ENCODE measurements around the gene SARDH.

The SARDH gene

DNA sequence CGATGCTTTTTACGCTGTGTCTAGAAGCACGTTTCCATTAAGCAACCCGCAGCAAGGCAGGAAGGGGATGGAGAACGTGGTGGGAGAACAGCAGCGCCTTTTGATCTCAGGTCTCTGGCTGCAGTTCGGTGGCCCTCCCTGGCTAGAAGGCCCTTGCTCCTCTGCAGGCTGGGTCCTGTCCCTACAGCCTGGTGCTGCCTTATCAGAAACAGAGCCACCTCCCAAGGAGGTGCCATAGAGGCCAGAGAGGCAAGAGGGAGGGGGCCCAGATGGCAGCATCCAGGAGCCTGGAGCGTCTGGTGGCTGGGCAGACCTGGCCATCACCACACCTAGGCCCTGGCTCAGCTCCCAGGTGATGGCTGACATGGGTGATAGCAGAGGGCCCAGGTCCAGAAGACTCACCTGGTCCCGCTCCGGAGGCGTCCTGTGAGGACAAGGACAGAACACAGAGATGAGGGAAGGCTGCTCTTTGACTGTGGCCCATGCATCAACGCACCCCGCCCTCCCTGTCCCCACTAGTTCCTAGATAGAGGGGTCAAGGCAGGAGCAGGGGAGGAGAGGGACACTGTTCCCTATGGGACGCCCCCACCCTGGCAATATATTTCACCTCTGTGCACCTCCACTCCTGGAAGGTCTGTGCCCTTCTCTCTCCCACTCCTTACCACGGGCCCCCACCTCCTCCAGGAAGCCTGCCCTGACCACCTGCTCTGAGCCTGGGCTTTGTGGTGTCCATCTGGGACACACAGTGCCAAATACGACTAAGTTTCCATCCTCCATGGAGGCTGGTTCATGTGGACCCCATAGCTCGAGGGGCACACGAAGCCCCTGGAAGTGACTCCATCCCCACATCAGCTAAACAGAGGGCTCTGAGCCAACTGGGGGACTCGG lies 41.6 kb upstream of the SARDH start:
- no peak overlapping the region for H3K4me2 ChIP-seq (ENCODE audit: low read depth, low read length, poor library complexity, severe bottlenecking)
- H3K4me1 ChIP-seq (ENCODE audit: insufficient read depth, low read length, poor library complexity, severe bottlenecking) = no peaks in the 10 kb centered on the region
- H3K9me2 ChIP-seq (replicated peaks; ENCODE audit: low read depth, low read length) = no peaks in the 10 kb centered on the region
- H2AFZ ChIP-seq (ENCODE audit: low read length) = no peak overlapping the region
- H3K9me3 ChIP-seq (ENCODE audit: insufficient read depth, low read depth, low read length) = no peaks in the 10 kb centered on the region
- H3K79me2 ChIP-seq (ENCODE audit: insufficient read depth, low read length) = no peaks in the 10 kb centered on the region
- H3F3A ChIP-seq (ENCODE audit: low read depth) = no peaks in the 10 kb centered on the region
- no peak overlapping the region for H3K9ac ChIP-seq (ENCODE audit: low read depth, low read length, poor library complexity, severe bottlenecking)
- H3K4me3 ChIP-seq (ENCODE audit: low read length, poor library complexity, severe bottlenecking) = no peak overlapping the region
- no peaks in the 10 kb centered on the region for H3K27me3 ChIP-seq (ENCODE audit: insufficient read depth, low read length, poor library complexity, severe bottlenecking)
- TF ChIP-seq EZH2phosphoT487 (IDR thresholded peaks at IDR 0.05; ENCODE audit: borderline replicate concordance) = no peak
- TF ChIP-seq, protein P1, sequence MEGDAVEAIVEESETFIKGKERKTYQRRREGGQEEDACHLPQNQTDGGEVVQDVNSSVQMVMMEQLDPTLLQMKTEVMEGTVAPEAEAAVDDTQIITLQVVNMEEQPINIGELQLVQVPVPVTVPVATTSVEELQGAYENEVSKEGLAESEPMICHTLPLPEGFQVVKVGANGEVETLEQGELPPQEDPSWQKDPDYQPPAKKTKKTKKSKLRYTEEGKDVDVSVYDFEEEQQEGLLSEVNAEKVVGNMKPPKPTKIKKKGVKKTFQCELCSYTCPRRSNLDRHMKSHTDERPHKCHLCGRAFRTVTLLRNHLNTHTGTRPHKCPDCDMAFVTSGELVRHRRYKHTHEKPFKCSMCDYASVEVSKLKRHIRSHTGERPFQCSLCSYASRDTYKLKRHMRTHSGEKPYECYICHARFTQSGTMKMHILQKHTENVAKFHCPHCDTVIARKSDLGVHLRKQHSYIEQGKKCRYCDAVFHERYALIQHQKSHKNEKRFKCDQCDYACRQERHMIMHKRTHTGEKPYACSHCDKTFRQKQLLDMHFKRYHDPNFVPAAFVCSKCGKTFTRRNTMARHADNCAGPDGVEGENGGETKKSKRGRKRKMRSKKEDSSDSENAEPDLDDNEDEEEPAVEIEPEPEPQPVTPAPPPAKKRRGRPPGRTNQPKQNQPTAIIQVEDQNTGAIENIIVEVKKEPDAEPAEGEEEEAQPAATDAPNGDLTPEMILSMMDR (conservative IDR thresholded peaks at IDR 0.05; ENCODE audit: low read length) = no peak
- peaks cover 7% of the 10 kb centered on the region; the same call in 1 of the 2 replicates for H3K36me3 ChIP-seq (ENCODE audit: insufficient read depth, low read length)
- H4K20me1 ChIP-seq (ENCODE audit: insufficient read depth, low read length, poor library complexity, severe bottlenecking) = no peaks in the 10 kb centered on the region

DNA sequence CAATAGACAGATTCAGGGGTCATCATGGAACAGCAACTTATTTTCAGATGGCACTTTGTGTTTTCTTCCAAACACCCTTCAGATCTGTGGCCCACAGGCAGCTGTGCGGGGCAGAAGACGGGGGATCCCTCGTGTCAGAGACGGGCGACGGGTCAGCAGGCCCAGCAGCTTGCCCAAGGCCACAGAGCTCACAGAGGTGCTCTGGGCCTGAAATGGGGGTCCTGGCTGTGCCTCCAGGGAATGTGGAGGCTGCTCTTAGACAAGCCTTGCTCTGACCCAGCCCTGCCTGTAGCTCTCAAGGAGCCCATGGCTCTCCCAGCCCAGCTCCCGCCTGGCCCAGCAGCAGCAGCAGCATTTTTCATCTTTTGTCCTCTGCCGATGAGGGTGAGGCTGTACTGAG lies 40.9 kb upstream of the SARDH start:
- Histone ChIP-seq H3K4me2 (ENCODE audit: low read depth, low read length, poor library complexity, severe bottlenecking) (no peak overlapping the region), H3F3A (ENCODE audit: low read depth) (no peaks in the 10 kb centered on the region), H3K36me3 (ENCODE audit: insufficient read depth, low read length) (peaks cover 14% of the 10 kb centered on the region; the same call in 1 of the 2 replicates), H3K9me3 (ENCODE audit: insufficient read depth, low read depth, low read length) (no peaks in the 10 kb centered on the region), H3K4me1 (ENCODE audit: insufficient read depth, low read length, poor library complexity, severe bottlenecking) (no peaks in the 10 kb centered on the region), H3K4me3 (ENCODE audit: low read length, poor library complexity, severe bottlenecking) (no peak overlapping the region), H3K9me2 (replicated peaks; ENCODE audit: low read depth, low read length) (no peaks in the 10 kb centered on the region), H3K9ac (ENCODE audit: low read depth, low read length, poor library complexity, severe bottlenecking) (no peak overlapping the region), H3K27me3 (ENCODE audit: insufficient read depth, low read length, poor library complexity, severe bottlenecking) (no peaks in the 10 kb centered on the region), H3K79me2 (ENCODE audit: insufficient read depth, low read length) (no peaks in the 10 kb centered on the region), H2AFZ (ENCODE audit: low read length) (no peak overlapping the region), H4K20me1 (ENCODE audit: insufficient read depth, low read length, poor library complexity, severe bottlenecking) (no peaks in the 10 kb centered on the region)
- no peak for TF ChIP-seq EZH2phosphoT487 (IDR thresholded peaks at IDR 0.05; ENCODE audit: borderline replicate concordance)
- TF ChIP-seq, protein P1 (conservative IDR thresholded peaks at IDR 0.05; ENCODE audit: low read length) = no peak

DNA sequence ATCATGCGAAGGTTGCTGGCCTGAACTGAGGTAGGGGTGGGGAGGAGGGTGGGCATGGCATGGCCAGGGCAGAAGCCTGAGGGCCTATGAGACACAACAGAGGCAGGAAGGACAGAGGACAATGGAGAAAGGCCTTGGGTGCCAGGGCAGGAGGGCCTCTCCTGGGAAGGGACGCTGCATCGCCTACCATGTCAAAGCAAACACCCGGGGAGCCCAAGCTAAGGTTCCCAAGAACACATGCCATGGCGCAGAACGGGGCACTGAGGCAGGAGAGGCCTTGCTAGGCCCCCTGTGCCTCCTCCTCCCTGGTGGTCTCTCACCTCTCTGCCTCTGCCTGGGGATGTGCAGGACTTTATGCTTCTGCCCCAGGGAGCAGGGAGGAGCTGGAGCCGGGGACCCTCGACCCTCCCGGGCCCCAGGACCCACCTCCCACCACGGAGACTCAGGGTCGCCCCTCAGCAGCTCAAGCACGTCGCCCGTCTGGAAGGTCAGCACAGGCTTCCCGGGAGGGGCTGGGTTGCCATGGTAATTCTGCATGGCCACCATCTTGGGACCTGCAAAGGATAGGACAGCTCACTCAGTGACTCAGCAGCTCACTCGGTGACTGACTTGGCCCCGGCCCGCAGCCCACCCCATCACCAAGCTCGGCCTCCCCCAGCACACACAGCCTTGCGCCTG lies 40.3 kb upstream of the SARDH start:
- Histone ChIP-seq H3K9me2 (replicated peaks; ENCODE audit: low read depth, low read length) (no peaks in the 10 kb centered on the region), H3K9me3 (ENCODE audit: insufficient read depth, low read depth, low read length) (no peaks in the 10 kb centered on the region), H4K20me1 (ENCODE audit: insufficient read depth, low read length, poor library complexity, severe bottlenecking) (no peaks in the 10 kb centered on the region), H2AFZ (ENCODE audit: low read length) (no peak overlapping the region), H3F3A (ENCODE audit: low read depth) (no peaks in the 10 kb centered on the region), H3K4me1 (ENCODE audit: insufficient read depth, low read length, poor library complexity, severe bottlenecking) (no peaks in the 10 kb centered on the region), H3K79me2 (ENCODE audit: insufficient read depth, low read length) (no peaks in the 10 kb centered on the region), H3K9ac (ENCODE audit: low read depth, low read length, poor library complexity, severe bottlenecking) (no peak overlapping the region), H3K4me2 (ENCODE audit: low read depth, low read length, poor library complexity, severe bottlenecking) (no peak overlapping the region), H3K36me3 (ENCODE audit: insufficient read depth, low read length) (peaks cover 19% of the 10 kb centered on the region; the same call in 1 of the 2 replicates), H3K4me3 (ENCODE audit: low read length, poor library complexity, severe bottlenecking) (no peak overlapping the region), H3K27me3 (ENCODE audit: insufficient read depth, low read length, poor library complexity, severe bottlenecking) (no peaks in the 10 kb centered on the region)
- TF ChIP-seq EZH2phosphoT487 (IDR thresholded peaks at IDR 0.05; ENCODE audit: borderline replicate concordance) = no peak
- TF ChIP-seq, protein P1 (conservative IDR thresholded peaks at IDR 0.05; ENCODE audit: low read length) = no peak
